ENCODE data around the gene NEO1.

NEO1 gene

GRCh38 chr15:73026511-73027054 lies 25.7 kb upstream of the NEO1 start:
- Histone ChIP-seq H3K4me2 (no peak overlapping the region), H3K36me3 (ENCODE audit: insufficient read depth) (no peaks in the 10 kb centered on the region), H3K4me1 (ENCODE audit: low read depth, poor library complexity, severe bottlenecking) (peaks cover 10% of the 10 kb centered on the region), H2AFZ (ENCODE audit: low read depth) (no peak overlapping the region), H3K4me3 (IDR thresholded peaks at IDR 0.05; ENCODE audit: insufficient read depth, low read depth, low read length) (no peak overlapping the region), H3K27ac (no peak overlapping the region), H3K79me2 (ENCODE audit: insufficient read depth, low read depth) (no peaks in the 10 kb centered on the region), H4K20me1 (ENCODE audit: insufficient read depth) (no peaks in the 10 kb centered on the region), H3K9ac (no peak overlapping the region), H3K27me3 (ENCODE audit: insufficient read depth, low read depth) (no peaks in the 10 kb centered on the region)
- no peak for TF ChIP-seq CTCF (conservative IDR thresholded peaks at IDR 0.05; ENCODE audit: low read depth, low read length)

GRCh38 chr15:73028031-73028430 lies 24.2 kb upstream of the NEO1 start:
- Histone ChIP-seq H2AFZ (ENCODE audit: low read depth) (no peak overlapping the region), H3K36me3 (ENCODE audit: insufficient read depth) (no peaks in the 10 kb centered on the region), H3K4me2 (no peak overlapping the region), H3K79me2 (ENCODE audit: insufficient read depth, low read depth) (no peaks in the 10 kb centered on the region), H4K20me1 (ENCODE audit: insufficient read depth) (no peaks in the 10 kb centered on the region), H3K27me3 (ENCODE audit: insufficient read depth, low read depth) (no peaks in the 10 kb centered on the region), H3K4me1 (ENCODE audit: low read depth, poor library complexity, severe bottlenecking) (peaks cover 10% of the 10 kb centered on the region), H3K4me3 (IDR thresholded peaks at IDR 0.05; ENCODE audit: insufficient read depth, low read depth, low read length) (no peak overlapping the region), H3K27ac (no peak overlapping the region), H3K9ac (no peak overlapping the region)
- TF ChIP-seq CTCF (conservative IDR thresholded peaks at IDR 0.05; ENCODE audit: low read depth, low read length), result no peak

DNA sequence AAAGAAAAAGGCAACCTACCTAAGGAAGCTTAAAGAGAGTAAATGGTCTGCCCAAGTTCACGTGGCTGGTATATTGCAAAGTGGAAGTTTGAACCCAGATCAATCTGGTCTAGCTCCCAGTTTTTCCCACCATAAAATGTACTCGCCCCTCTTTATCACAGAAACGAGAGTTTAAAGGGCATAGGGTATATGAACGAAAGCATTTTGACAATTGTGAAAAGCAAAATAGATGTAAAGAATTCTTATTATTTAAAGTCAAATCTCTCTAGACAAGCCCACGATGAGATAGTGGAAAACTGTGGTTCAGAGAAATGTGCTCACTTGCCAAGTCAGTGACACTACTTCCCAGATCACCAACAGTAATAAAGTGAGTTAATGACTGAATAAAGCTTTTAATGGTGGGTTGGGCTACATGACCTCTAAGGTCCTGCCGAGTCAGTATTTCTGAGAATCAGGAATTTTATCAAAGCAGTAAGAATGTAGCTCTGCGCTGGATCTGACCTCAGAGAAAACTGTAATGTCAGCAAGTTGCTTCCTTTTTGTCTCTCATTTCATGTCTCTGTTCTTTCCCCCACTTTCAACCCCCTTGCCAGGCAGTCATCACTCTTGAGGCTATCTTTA lies 23.3 kb upstream of the NEO1 start:
- H4K20me1 ChIP-seq (ENCODE audit: insufficient read depth), result no peaks in the 10 kb centered on the region
- peaks cover 10% of the 10 kb centered on the region for H3K4me1 ChIP-seq (ENCODE audit: low read depth, poor library complexity, severe bottlenecking)
- no peak overlapping the region for H2AFZ ChIP-seq (ENCODE audit: low read depth)
- H3K27ac ChIP-seq, result no peak overlapping the region
- H3K4me3 ChIP-seq (IDR thresholded peaks at IDR 0.05; ENCODE audit: insufficient read depth, low read depth, low read length), result no peak overlapping the region
- H3K79me2 ChIP-seq (ENCODE audit: insufficient read depth, low read depth), result no peaks in the 10 kb centered on the region
- H3K4me2 ChIP-seq, result no peak overlapping the region; the same call in 1 of the 2 replicates
- no peaks in the 10 kb centered on the region for H3K27me3 ChIP-seq (ENCODE audit: insufficient read depth, low read depth)
- H3K36me3 ChIP-seq (ENCODE audit: insufficient read depth), result no peaks in the 10 kb centered on the region
- TF ChIP-seq CTCF (conservative IDR thresholded peaks at IDR 0.05; ENCODE audit: low read depth, low read length), result no peak
- H3K9ac ChIP-seq, result no peak overlapping the region

DNA sequence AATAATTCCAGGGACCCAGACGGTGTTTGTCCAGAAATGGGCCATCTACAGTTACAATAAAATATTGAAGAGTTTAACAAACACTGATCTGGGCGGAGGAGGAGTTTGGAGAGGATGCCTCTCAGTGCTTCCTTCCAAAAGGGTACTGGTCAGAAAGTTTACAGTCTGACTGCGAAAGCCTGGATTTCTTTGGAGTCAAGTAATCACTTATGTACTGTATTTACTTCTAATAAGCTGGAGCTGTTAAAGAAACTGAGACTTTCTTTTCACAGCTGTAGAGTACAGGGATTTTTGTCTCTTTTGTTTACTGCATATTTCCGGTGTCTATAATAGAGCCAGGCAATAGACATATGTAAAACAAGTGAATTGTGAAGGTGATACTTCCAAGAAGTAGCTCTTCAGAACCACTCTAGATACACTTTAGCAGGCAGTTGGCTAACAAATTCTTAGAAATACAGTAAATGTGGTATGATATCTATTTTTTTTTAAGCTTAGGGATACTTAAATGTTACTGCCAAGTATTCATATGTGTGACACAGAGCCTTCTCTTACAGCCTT lies 22.1 kb upstream of the NEO1 start:
- H3K4me3 ChIP-seq (IDR thresholded peaks at IDR 0.05; ENCODE audit: insufficient read depth, low read depth, low read length), result no peak overlapping the region
- H3K4me1 ChIP-seq (ENCODE audit: low read depth, poor library complexity, severe bottlenecking), result peaks cover 10% of the 10 kb centered on the region
- no peak overlapping the region for H3K9ac ChIP-seq
- H3K4me2 ChIP-seq, result no peak overlapping the region
- no peaks in the 10 kb centered on the region for H3K36me3 ChIP-seq (ENCODE audit: insufficient read depth)
- H3K27ac ChIP-seq, result no peak overlapping the region
- no peaks in the 10 kb centered on the region for H4K20me1 ChIP-seq (ENCODE audit: insufficient read depth)
- no peak for TF ChIP-seq CTCF (conservative IDR thresholded peaks at IDR 0.05; ENCODE audit: low read depth, low read length)
- H3K27me3 ChIP-seq (ENCODE audit: insufficient read depth, low read depth), result no peaks in the 10 kb centered on the region
- H3K79me2 ChIP-seq (ENCODE audit: insufficient read depth, low read depth), result no peaks in the 10 kb centered on the region
- H2AFZ ChIP-seq (ENCODE audit: low read depth), result no peak overlapping the region
